ENCODE data around the gene H6PD.

DNA sequence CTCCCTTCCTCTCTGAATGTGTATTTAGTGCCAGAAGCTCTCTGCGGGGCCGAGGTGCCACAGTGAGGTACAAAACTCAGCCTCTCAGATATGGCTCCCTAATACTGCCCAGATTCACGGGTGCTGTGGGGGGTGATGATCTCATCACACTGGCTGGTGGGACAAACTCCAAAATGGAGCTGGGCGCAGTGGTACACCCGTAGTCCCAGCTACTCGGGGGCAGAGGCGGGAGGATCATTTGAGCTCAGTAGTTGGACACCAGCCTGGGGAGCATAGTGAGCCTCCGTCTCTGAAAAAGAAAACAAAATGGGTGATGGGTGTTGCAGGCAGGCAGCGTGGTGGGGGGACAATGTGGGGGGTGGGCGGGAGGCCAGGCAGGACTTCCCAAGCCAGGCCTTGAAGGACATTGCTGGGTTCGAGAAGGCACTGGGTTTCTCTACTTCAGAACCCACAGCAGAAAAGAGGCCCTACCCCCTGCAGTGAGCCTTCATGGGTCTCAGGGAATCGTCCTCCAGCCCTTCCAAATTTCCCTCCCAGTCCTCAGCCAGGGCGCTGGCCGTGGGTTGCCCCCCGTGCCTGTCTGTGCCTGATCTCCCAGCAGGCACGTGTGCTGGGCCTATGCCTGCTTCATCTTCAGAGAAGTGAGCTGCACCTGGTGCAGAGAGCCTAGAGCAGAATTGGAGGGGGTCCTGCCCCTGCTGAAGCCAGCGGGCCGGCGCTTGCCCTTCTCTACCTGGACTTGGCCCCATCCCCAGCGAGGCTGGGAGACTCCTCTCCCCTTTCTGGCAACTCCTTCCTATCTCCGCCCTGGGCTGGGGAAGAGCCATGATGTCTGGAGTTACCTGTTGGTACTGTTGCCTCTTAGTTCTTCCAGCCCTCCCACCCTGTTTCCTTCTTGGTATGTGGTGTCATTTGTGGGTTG lies 14.0 kb downstream of the H6PD start:
- TF ChIP-seq, protein P1, sequence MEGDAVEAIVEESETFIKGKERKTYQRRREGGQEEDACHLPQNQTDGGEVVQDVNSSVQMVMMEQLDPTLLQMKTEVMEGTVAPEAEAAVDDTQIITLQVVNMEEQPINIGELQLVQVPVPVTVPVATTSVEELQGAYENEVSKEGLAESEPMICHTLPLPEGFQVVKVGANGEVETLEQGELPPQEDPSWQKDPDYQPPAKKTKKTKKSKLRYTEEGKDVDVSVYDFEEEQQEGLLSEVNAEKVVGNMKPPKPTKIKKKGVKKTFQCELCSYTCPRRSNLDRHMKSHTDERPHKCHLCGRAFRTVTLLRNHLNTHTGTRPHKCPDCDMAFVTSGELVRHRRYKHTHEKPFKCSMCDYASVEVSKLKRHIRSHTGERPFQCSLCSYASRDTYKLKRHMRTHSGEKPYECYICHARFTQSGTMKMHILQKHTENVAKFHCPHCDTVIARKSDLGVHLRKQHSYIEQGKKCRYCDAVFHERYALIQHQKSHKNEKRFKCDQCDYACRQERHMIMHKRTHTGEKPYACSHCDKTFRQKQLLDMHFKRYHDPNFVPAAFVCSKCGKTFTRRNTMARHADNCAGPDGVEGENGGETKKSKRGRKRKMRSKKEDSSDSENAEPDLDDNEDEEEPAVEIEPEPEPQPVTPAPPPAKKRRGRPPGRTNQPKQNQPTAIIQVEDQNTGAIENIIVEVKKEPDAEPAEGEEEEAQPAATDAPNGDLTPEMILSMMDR (optimal IDR thresholded peaks at IDR 0.05 in 1 of 3, IDR thresholded peaks at IDR 0.05 in 1 of 3, conservative IDR thresholded peaks at IDR 0.05 in 1 of 3; ENCODE audit: extremely low read depth in 1 of 3, insufficient read depth in 2 of 3, low read length in 3 of 3), result no peak
- TF ChIP-seq EZH2 (IDR thresholded peaks at IDR 0.05; ENCODE audit: low read length), result no peak

Measured in keratinocyte (primary cell).